ENCODE measurements around the gene AP1M1.
A peak's percentile ranks its signal among the peaks of the same experiment; 100 is the strongest.

AP1M1 gene

DNA sequence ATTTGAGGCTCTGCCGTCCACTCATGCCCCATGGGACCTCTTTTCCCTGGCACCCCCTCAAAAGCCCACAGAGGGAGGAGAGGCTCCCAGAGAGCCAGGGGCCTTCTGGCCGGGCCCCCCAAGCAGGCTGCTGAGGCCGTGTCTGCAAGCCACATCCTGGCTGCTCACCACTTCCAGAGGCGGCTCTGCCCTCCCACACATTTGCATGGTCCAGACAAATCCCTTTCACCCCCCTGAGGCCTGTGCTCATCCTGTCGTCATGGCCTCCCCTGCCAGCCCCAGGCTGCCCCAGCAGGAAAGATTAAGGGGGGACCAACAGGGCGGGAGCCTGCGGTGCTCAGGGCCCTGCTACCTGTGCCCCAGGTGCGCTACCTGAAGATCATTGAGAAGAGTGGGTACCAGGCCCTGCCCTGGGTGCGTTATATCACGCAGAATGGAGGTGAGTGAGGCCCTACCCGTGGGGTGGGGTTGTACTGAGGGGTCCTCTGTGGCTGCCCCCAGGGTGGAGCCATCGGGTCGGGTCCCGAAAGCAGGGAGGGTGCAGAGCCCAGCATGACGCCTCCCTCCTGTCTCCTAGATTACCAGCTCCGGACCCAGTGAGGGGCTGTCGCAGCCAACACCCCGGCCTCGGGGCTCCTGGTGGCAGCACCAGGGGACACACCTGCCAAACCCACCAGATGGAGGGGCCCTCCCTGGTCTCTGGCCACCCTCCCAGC is 36.3 kb downstream of the AP1M1 start:
- no peak for DNase-seq

GRCh38 chr19:16234552-16235445 is 37.1 kb downstream of the AP1M1 start:
- no peak for DNase-seq

GRCh38 chr19:16235811-16236652 is 38.3 kb downstream of the AP1M1 start:
- no peak for DNase-seq

GRCh38 chr19:16244091-16244490 is 46.4 kb downstream of the AP1M1 start:
- peak; percentile 30 for DNase-seq

- DNase-seq, result peak; percentile 74
Measured at GRCh38 chr19:16247353-16248182, 49.9 kb downstream of the AP1M1 start.

- no peak for DNase-seq
Measured at GRCh38 chr19:16248380-16249023, 50.8 kb downstream of the AP1M1 start.

DNA sequence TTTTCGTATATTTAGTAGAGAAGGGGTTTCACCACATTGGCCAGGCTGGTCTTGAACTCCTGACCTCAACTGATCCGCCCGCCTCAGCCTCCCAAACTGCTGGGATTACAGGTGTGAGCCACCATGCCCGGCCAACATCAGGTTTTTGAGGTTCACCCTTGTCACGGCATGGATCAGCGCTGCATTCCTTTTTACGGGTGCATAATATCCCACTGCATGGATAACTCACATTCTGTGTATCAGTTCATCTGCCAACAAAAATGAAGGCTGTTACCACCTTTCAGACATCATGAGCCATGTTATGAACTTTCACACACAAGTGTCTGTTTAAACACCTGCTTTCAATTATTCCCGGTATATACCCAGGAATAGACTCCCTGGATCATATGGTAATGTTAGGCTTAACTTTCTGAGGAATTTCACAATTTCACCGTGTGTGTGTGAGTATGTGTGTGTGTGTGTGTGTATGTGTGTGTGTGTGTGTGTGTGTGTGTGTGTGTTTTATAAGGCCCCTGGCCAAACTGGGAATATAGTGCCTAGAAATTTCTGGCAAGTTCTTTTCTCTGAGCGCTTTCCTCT is 52.2 kb downstream of the AP1M1 start:
- DNase-seq, result peak; percentile 17

DNA sequence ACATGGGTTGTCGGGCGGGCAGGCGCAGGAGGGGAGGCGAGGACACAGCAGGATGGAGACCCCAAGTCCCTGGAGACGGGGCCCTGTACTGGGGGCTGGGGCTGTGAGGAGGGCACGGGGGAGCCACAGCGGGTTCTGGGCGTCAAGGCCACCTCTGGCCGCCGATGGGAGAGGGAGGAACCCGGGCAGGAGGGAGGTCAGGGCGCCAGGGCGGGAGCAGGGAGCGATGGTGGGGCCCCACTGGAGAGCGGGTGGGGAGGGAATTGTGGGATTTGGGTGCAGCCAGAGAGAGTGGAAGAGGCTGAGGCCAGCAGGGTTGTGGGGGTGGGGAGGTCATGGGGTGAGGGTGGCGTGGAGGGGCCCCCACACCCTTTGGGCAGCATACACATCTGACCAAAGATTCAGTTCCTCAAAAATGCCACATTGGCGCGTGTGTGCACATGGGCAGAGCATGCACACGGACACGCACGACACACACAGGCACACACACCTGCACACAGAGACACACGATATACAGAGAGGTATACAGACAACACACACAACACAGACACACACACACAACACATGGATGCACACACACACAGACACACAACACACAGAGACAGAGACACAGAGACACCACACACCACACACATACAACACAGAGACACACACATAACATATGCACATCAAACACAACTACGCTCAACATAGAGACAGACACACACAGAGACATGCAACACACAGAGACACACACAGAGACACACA is 54.9 kb downstream of the AP1M1 start:
- no peak for DNase-seq

- DNase-seq, result no peak
Measured at GRCh38 chr19:16254851-16255408, 57.2 kb downstream of the AP1M1 start.

- no peak for DNase-seq
Measured at GRCh38 chr19:16257509-16258002, 59.8 kb downstream of the AP1M1 start.

GRCh38 chr19:16258440-16258903 is 60.8 kb downstream of the AP1M1 start:
- no peak for DNase-seq

- DNase-seq, result no peak
Measured at GRCh38 chr19:16259385-16260159, 61.9 kb downstream of the AP1M1 start.

- no peak for DNase-seq
Measured at GRCh38 chr19:16260160-16260811, 62.6 kb downstream of the AP1M1 start.

DNA sequence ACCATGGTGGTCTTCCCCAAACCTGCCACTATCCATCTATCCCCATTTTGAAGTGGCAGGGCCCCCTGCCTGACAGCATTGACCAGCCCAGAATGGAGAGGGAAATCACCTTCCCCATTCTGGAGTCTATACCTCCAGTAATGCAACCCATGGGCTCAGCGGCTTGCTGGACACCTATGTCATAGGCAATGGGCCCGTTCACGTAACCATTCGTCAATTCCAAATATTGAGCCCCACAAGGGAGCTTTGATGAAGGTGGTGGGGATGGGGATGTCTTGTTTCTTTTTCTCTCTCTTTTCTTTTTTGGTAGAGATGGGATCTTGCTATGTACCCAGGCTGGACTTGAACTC is 63.1 kb downstream of the AP1M1 start:
- DNase-seq, result no peak

- DNase-seq, result no peak
Measured at GRCh38 chr19:16261584-16262368, 64.1 kb downstream of the AP1M1 start.

GRCh38 chr19:16262618-16263017 is 64.9 kb downstream of the AP1M1 start:
- no peak for DNase-seq

DNA sequence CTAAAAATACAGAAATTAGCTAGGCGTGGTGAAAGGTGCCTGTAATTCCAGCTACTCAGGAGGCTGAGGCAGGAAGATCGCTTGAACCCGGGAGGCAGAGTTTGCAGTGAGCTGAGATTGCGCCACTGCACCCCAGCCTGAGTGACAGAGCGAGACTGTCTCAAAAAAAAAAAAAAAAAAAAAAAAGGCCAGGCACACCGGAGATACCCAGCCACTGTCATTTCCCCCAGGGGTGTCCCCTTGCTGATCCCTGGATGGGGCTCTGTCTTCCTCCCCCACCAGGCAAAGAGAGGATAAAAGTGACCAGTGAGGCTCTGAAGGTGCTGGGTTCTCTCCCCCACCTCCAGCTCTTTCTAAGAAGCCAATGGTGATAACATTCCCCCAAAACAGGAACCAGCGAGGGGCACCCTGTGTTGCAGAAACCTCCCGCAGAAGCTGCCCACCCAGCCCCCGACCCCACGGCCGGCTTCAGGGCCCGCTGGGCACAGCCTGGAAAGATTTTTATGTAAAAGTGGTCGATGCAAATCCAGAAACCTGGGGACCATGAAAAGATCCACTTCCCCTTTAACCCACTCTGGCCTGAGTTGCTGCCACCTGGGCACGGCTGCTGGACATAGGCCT is 65.5 kb downstream of the AP1M1 start:
- DNase-seq, result no peak
